ENCODE results near the gene PPP6R1. TPM values are rescaled to one million over a fixed set of nuclear protein-coding genes. Genes with fewer than 3 reads are reported as not detected.
"Not testable (repeated sequence)": the region's sequence is repeated elsewhere in the genome, so short reads cannot be mapped to it uniquely, and the experiment has no call there.

The PPP6R1 gene
- total and polyA plus RNA-seq, 7 experiments from 2014 or later, result 39.3 to 223 (median 156) TPM

DNA sequence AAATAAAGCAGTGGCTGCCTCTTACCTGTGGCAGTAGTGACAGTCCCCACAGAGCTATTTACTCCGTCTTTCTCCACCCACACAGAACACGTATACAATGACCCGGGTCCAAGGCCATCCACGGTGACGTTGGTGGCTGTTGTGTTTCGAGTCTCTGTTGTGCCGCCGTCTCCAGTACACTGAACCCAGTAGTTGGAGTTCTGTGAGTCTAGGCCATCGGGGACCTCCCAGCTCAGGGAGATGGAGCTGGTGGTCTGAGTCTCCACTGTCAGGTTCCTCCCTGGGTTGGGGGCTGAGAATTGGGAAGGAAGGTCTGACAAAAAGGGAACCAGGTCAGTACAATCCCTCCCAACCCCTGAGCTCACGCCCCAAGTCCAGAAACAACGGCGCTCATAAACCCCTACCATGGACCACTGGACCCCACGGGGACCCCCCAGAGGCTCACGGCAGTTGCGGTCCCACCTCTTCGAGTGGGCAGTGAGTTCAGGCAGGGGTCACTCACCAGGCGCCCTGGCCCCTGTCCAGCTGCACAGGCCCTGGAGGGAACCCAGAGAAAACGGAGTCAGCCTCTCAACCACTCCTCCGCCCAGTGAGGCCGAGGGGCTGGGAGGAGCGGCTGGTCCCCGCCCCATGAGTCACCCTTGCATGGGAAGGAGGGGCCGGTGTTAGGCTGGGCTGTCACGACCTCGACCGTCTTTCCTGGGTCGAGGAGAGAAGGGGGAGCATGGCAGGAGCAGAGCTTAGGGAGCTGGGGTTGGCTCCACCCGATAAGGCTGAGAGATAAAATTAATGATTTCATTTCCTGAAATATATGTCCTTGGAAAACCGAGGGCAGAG lies 51.9 kb downstream of the PPP6R1 start:
- H3K9me3 ChIP-seq (ENCODE audit: control insufficient read depth in 2 of 3, low read length in 3 of 3), result no peaks in the 10 kb centered on the region
- ChIA-PET POLR2A (no interaction called here), CTCF (no interaction called here)
- Mint-ChIP-seq H3K4me1 (peaks cover 0 to 4% (median 2%) of the 10 kb centered on the region in 7 donors), H3K27ac (peak overlapping the region in 1 of 9 donors; percentile 12), H3K36me3 (no peaks in the 10 kb centered on the region), H3K9me3 (peaks cover 0 to 3% (median 0%) of the 10 kb centered on the region in 11 donors), H3K27me3 (peaks cover 10 to 49% (median 28%) of the 10 kb centered on the region in 5 donors), H3K4me3 (peak overlapping the region in 2 of 10 donors; percentile 47 to 73)
- H3K27me3 ChIP-seq (ENCODE audit: control insufficient read depth in 2 of 2, insufficient read depth in 2 of 2, low read length in 2 of 2), result peaks cover 0 to 8% of the 10 kb centered on the region in 2 donors
- ATAC-seq (peak; percentile 81), DNase-seq (peak in 1 of 9 donors; percentile 51)
- H3K36me3 ChIP-seq (ENCODE audit: control insufficient read depth in 2 of 3, insufficient read depth in 3 of 3, low read length in 3 of 3), result no peaks in the 10 kb centered on the region
- intact Hi-C loops (cut with micrococcal nuclease), result no loop called here
- H3K4me3 ChIP-seq (ENCODE audit: low read length), result no peak overlapping the region
- H3K4me1 ChIP-seq (ENCODE audit: control insufficient read depth in 2 of 2, insufficient read depth in 2 of 2, low read length in 2 of 2), result no peaks in the 10 kb centered on the region
- H3K27ac ChIP-seq (ENCODE audit: low read depth, low read length), result no peak overlapping the region

DNA sequence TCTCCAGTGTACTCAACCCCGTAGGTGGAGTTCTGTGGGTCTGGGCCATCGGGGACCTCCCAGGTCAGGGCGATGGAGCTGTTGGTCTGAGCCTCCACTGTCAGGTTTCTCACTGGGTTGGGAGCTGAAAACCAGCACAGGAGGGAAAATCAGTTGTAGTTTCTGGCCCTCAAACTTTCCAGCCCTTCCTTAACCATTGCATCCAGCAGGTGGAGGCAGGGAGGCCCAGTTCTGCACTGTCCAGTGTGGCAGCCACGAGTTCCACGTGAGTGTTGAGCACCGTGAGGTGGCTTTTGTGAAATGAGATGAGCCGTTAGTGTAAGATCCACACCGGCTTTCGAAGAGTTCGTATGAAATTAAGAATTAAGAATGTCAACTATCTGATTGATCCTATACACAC lies 56.6 kb downstream of the PPP6R1 start:
- DNase-seq; H3K27ac ChIP-seq (ENCODE audit: low read depth, low read length); H3K9me3 Mint-ChIP-seq; H3K4me1 Mint-ChIP-seq; H3K4me3 Mint-ChIP-seq; H3K27me3 ChIP-seq (ENCODE audit: control insufficient read depth in 2 of 2, insufficient read depth in 2 of 2, low read length in 2 of 2); POLR2A ChIA-PET; H3K36me3 ChIP-seq (ENCODE audit: control insufficient read depth in 2 of 3, insufficient read depth in 3 of 3, low read length in 3 of 3); H3K36me3 Mint-ChIP-seq; CTCF ChIA-PET; H3K9me3 ChIP-seq (ENCODE audit: control insufficient read depth in 2 of 3, low read length in 3 of 3); intact Hi-C loops (cut with micrococcal nuclease); H3K4me1 ChIP-seq (ENCODE audit: control insufficient read depth in 2 of 2, insufficient read depth in 2 of 2, low read length in 2 of 2); H3K4me3 ChIP-seq (ENCODE audit: low read length): not testable (repeated sequence)
- peaks cover 18 to 61% (median 37%) of the 10 kb centered on the region in 5 donors for H3K27me3 Mint-ChIP-seq
- peak overlapping the region in 1 of 9 donors; percentile 46 for H3K27ac Mint-ChIP-seq
- peak; percentile 52 for ATAC-seq

DNA sequence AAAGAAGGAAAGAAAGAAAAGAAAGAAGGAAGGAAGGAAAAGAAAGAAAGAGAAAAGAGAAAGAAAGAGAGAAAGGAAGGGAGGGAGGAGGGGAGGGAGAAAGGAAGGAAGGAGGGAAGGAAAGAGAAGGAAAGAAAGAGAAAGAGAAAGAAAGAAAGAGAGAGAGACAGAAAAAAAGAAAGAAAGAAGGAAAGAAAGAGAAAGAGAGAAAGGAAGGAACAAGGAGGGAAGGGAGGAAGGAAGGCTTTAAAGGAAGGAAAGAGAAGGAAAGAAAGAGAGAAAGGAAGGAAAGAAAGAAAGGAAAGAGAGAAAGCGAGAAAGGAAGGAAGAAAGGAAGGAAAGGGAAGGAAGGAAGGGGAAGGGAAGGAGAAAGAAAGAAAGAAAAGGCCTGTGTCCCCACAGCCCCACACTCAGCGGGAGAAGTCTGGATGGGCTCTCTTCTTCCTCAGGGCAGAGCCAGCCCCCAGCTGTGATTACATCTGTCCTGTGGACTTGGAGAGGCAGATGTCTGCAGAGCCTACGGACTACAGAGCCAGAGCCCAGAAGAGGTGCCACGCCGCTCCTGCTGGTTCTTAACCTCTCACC lies 59.1 kb downstream of the PPP6R1 start:
- no peak overlapping the region for H3K27ac ChIP-seq (ENCODE audit: low read depth, low read length)
- Mint-ChIP-seq H3K9me3 (no peaks in the 10 kb centered on the region), H3K27ac (peak overlapping the region in 2 of 9 donors; percentile 40 to 62), H3K4me1 (peaks cover 0 to 4% (median 0%) of the 10 kb centered on the region in 7 donors), H3K4me3 (no peak overlapping the region), H3K27me3 (peaks cover 8 to 43% (median 23%) of the 10 kb centered on the region in 5 donors), H3K36me3 (peaks cover 0 to 1% (median 0%) of the 10 kb centered on the region in 5 donors)
- no peaks in the 10 kb centered on the region for H3K4me1 ChIP-seq (ENCODE audit: control insufficient read depth in 2 of 2, insufficient read depth in 2 of 2, low read length in 2 of 2)
- no peaks in the 10 kb centered on the region for H3K36me3 ChIP-seq (ENCODE audit: control insufficient read depth in 2 of 3, insufficient read depth in 3 of 3, low read length in 3 of 3)
- CTCF ChIA-PET, result interaction anchor here (0.6 kb wide), 1 partner anchor 318 kb away, joined by 5 read pairs; no protein-coding TSS in a partner anchor
- H3K27me3 ChIP-seq (ENCODE audit: control insufficient read depth in 2 of 2, insufficient read depth in 2 of 2, low read length in 2 of 2), result no peaks in the 10 kb centered on the region
- no peak for DNase-seq
- POLR2A ChIA-PET, result interaction anchor here (0.6 to 0.7 kb wide), 2 partner anchors 33 to 133 kb away, joined by 4 read pairs; no protein-coding TSS in a partner anchor
- ATAC-seq, result no peak
- no peaks in the 10 kb centered on the region for H3K9me3 ChIP-seq (ENCODE audit: control insufficient read depth in 2 of 3, low read length in 3 of 3)
- intact Hi-C loops (cut with micrococcal nuclease), result no loop called here
- no peak overlapping the region for H3K4me3 ChIP-seq (ENCODE audit: low read length)

DNA sequence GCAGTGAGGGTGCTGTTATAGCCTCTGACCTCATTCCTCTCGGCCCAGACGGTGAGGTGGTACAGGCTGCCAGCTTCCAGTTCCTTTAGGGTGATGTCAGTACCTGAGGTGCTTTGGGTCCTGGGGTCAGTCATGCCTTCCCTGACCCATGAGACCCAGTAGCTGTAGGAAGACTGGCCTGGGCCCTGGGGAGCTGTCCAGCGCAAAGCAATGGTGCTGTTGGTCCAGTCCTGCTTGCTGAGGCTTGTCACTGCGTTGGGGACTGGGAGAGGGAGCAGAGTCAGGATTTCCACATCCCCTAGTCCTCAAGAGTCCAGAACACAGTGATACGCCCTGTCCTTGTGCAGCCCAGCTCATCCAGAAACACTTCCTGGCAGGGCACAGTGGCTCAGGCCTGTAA lies 60.2 kb downstream of the PPP6R1 start:
- no peak overlapping the region for H3K4me3 Mint-ChIP-seq
- H3K4me1 Mint-ChIP-seq, result peaks cover 0 to 4% (median 0%) of the 10 kb centered on the region in 7 donors
- no peak overlapping the region for H3K27ac Mint-ChIP-seq
- no peak for ATAC-seq
- Histone ChIP-seq H3K9me3 (ENCODE audit: control insufficient read depth in 2 of 3, low read length in 3 of 3) (no peaks in the 10 kb centered on the region), H3K27me3 (ENCODE audit: control insufficient read depth in 2 of 2, insufficient read depth in 2 of 2, low read length in 2 of 2) (no peaks in the 10 kb centered on the region), H3K4me1 (ENCODE audit: control insufficient read depth in 2 of 2, insufficient read depth in 2 of 2, low read length in 2 of 2) (no peaks in the 10 kb centered on the region), H3K36me3 (ENCODE audit: control insufficient read depth in 2 of 3, insufficient read depth in 3 of 3, low read length in 3 of 3) (no peaks in the 10 kb centered on the region), H3K4me3 (ENCODE audit: low read length) (no peak overlapping the region), H3K27ac (ENCODE audit: low read depth, low read length) (no peak overlapping the region)
- H3K27me3 Mint-ChIP-seq, result peaks cover 6 to 40% (median 20%) of the 10 kb centered on the region in 5 donors
- DNase-seq, result no peak
- no peaks in the 10 kb centered on the region for H3K9me3 Mint-ChIP-seq
- POLR2A ChIA-PET, result no interaction called here
- intact Hi-C loops (cut with micrococcal nuclease), result no loop called here
- peaks cover 0 to 1% (median 0%) of the 10 kb centered on the region in 5 donors for H3K36me3 Mint-ChIP-seq
- CTCF ChIA-PET, result no interaction called here

DNA sequence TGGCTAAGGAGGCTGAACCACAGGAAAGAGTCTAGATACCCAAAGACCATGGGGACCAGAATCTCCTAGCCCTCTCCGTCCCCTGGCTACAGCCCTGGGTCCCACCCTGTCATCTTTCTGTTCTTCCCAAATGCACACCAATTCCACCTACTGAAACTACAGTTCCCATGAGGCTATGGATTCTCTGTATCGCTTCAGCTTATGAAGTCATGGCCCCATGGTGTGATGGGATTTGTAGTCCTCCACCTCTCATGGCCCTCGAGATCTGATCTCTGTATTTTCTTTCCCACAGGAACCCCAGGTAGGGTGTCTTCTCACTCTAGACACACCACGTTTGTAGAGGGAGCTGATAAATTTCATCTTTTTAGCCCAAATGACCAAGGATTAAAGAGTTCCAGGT lies 61.3 kb downstream of the PPP6R1 start:
- Histone ChIP-seq H3K4me3 (ENCODE audit: low read length) (no peak overlapping the region), H3K27ac (ENCODE audit: low read depth, low read length) (no peak overlapping the region), H3K4me1 (ENCODE audit: control insufficient read depth in 2 of 2, insufficient read depth in 2 of 2, low read length in 2 of 2) (no peaks in the 10 kb centered on the region), H3K9me3 (ENCODE audit: control insufficient read depth in 2 of 3, low read length in 3 of 3) (no peaks in the 10 kb centered on the region), H3K36me3 (ENCODE audit: control insufficient read depth in 2 of 3, insufficient read depth in 3 of 3, low read length in 3 of 3) (no peaks in the 10 kb centered on the region), H3K27me3 (ENCODE audit: control insufficient read depth in 2 of 2, insufficient read depth in 2 of 2, low read length in 2 of 2) (no peaks in the 10 kb centered on the region)
- DNase-seq (no peak), ATAC-seq (no peak)
- peaks cover 6 to 40% (median 19%) of the 10 kb centered on the region in 5 donors for H3K27me3 Mint-ChIP-seq
- intact Hi-C loops (cut with micrococcal nuclease), result no loop called here
- no peak overlapping the region for H3K4me3 Mint-ChIP-seq
- peaks cover 0 to 4% (median 0%) of the 10 kb centered on the region in 7 donors for H3K4me1 Mint-ChIP-seq
- peaks cover 0 to 1% (median 0%) of the 10 kb centered on the region in 5 donors for H3K36me3 Mint-ChIP-seq
- POLR2A ChIA-PET, result no interaction called here
- CTCF ChIA-PET, result interaction anchor here (0.6 to 0.7 kb wide), 2 partner anchors 15 to 221 kb away, joined by 3 to 5 read pairs; no protein-coding TSS in a partner anchor
- no peaks in the 10 kb centered on the region for H3K9me3 Mint-ChIP-seq
- H3K27ac Mint-ChIP-seq, result no peak overlapping the region

DNA sequence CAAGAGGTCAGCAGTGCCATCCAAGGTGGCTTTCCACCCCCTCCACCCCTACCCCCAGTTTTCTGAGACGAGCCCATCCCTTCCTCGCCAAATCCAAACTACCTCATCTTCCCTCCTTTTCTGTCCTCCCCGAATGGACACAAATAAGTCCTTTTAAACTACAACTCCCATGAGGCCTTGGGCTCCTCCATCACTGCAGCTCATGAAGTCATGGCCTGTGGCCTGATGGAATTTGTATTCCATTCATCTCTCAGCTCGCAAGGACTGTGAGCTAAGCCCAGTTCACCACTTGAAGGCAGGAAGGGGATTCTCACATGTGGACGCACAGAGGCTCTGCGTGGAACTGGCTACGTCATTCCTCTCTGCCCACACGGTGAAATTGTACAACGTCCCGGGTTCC lies 62.0 kb downstream of the PPP6R1 start:
- no peaks in the 10 kb centered on the region for H3K9me3 Mint-ChIP-seq
- no peaks in the 10 kb centered on the region for H3K27me3 ChIP-seq (ENCODE audit: control insufficient read depth in 2 of 2, insufficient read depth in 2 of 2, low read length in 2 of 2)
- H3K36me3 ChIP-seq (ENCODE audit: control insufficient read depth in 2 of 3, insufficient read depth in 3 of 3, low read length in 3 of 3), result no peaks in the 10 kb centered on the region
- intact Hi-C loops (cut with micrococcal nuclease), result no loop called here
- DNase-seq (no peak), ATAC-seq (no peak)
- H3K9me3 ChIP-seq (ENCODE audit: control insufficient read depth in 2 of 3, low read length in 3 of 3), result no peaks in the 10 kb centered on the region
- POLR2A ChIA-PET, result no interaction called here
- H3K27me3 Mint-ChIP-seq, result peaks cover 6 to 36% (median 19%) of the 10 kb centered on the region in 5 donors
- no peaks in the 10 kb centered on the region for H3K4me1 ChIP-seq (ENCODE audit: control insufficient read depth in 2 of 2, insufficient read depth in 2 of 2, low read length in 2 of 2)
- H3K4me3 ChIP-seq (ENCODE audit: low read length), result no peak overlapping the region
- H3K4me1 Mint-ChIP-seq, result peaks cover 0 to 4% (median 0%) of the 10 kb centered on the region in 7 donors
- peak overlapping the region in 1 of 9 donors; percentile 41 for H3K27ac Mint-ChIP-seq
- H3K4me3 Mint-ChIP-seq, result no peak overlapping the region
- H3K27ac ChIP-seq (ENCODE audit: low read depth, low read length), result no peak overlapping the region
- H3K36me3 Mint-ChIP-seq, result peaks cover 0 to 1% (median 0%) of the 10 kb centered on the region in 5 donors
- CTCF ChIA-PET, result no interaction called here

Measured in naive thymus-derived CD4-positive, alpha-beta T cell (primary cell).